ENCODE data around the gene GJD2.

Gene GJD2

GRCh38 chr15:34802371-34802770 lies 47.6 kb upstream of the GJD2 start:
- Histone ChIP-seq H3K4me2 (ENCODE audit: low read depth, low read length, poor library complexity, severe bottlenecking) (no peak overlapping the region), H3K4me1 (ENCODE audit: insufficient read depth, low read length, poor library complexity, severe bottlenecking) (no peaks in the 10 kb centered on the region), H2AFZ (ENCODE audit: low read length) (no peak overlapping the region), H4K20me1 (ENCODE audit: insufficient read depth, low read length, poor library complexity, severe bottlenecking) (no peaks in the 10 kb centered on the region), H3K9ac (ENCODE audit: low read depth, low read length, poor library complexity, severe bottlenecking) (no peak overlapping the region), H3K79me2 (ENCODE audit: insufficient read depth, low read length) (no peaks in the 10 kb centered on the region), H3F3A (ENCODE audit: low read depth) (no peaks in the 10 kb centered on the region), H3K9me3 (ENCODE audit: insufficient read depth, low read depth, low read length) (no peaks in the 10 kb centered on the region), H3K36me3 (ENCODE audit: insufficient read depth, low read length) (no peaks in the 10 kb centered on the region), H3K4me3 (ENCODE audit: low read length, poor library complexity, severe bottlenecking) (no peak overlapping the region), H3K27me3 (ENCODE audit: insufficient read depth, low read length, poor library complexity, severe bottlenecking) (no peaks in the 10 kb centered on the region), H3K9me2 (replicated peaks; ENCODE audit: low read depth, low read length) (no peaks in the 10 kb centered on the region)
- no peak for TF ChIP-seq EZH2phosphoT487 (IDR thresholded peaks at IDR 0.05; ENCODE audit: borderline replicate concordance)
- no peak for TF ChIP-seq CTCF (conservative IDR thresholded peaks at IDR 0.05; ENCODE audit: low read length)

- TF ChIP-seq EZH2phosphoT487 (IDR thresholded peaks at IDR 0.05; ENCODE audit: borderline replicate concordance) (no peak), CTCF (conservative IDR thresholded peaks at IDR 0.05; ENCODE audit: low read length) (no peak)
- no peaks in the 10 kb centered on the region for H3K36me3 ChIP-seq (ENCODE audit: insufficient read depth, low read length)
- H3K9me3 ChIP-seq (ENCODE audit: insufficient read depth, low read depth, low read length): no peaks in the 10 kb centered on the region
- no peaks in the 10 kb centered on the region for H3K27me3 ChIP-seq (ENCODE audit: insufficient read depth, low read length, poor library complexity, severe bottlenecking)
- H3K4me1 ChIP-seq (ENCODE audit: insufficient read depth, low read length, poor library complexity, severe bottlenecking): no peaks in the 10 kb centered on the region
- H3K9me2 ChIP-seq (replicated peaks; ENCODE audit: low read depth, low read length): no peaks in the 10 kb centered on the region
- H3K79me2 ChIP-seq (ENCODE audit: insufficient read depth, low read length): no peaks in the 10 kb centered on the region
- no peak overlapping the region for H3K9ac ChIP-seq (ENCODE audit: low read depth, low read length, poor library complexity, severe bottlenecking)
- no peak overlapping the region for H3K4me2 ChIP-seq (ENCODE audit: low read depth, low read length, poor library complexity, severe bottlenecking)
- H4K20me1 ChIP-seq (ENCODE audit: insufficient read depth, low read length, poor library complexity, severe bottlenecking): no peaks in the 10 kb centered on the region
- no peaks in the 10 kb centered on the region for H3F3A ChIP-seq (ENCODE audit: low read depth)
- no peak overlapping the region for H2AFZ ChIP-seq (ENCODE audit: low read length)
- no peak overlapping the region for H3K4me3 ChIP-seq (ENCODE audit: low read length, poor library complexity, severe bottlenecking)
Measured at GRCh38 chr15:34799149-34800101, 44.6 kb upstream of the GJD2 start.

DNA sequence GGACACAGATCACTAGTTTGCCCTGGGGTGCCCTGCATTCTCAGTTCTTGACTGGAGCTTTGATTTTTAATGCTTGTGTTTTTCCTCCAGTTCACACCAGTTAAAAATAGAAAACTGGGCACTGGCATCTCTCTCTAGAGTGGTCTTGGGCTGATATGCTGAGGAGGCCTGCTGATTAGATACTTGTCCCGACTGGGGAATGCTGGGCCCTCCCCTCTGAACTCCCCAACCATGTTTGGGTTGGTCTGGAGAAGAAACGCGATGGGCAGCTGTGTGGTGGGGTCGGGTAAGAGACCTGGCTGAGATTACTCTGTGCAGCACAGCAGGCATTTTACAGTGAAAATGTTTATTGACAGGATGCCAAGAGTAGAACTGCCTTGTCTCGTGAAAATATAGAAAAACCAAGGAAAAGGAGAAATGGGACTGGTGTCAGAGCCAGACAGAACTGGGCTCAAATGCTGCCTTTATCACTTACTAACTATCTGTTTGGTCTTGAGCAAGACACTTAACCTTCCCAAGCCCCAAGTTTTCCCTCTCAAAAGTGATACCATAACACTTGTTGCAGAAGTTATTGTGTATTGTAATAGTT lies 42.1 kb upstream of the GJD2 start:
- Histone ChIP-seq H3K9me2 (replicated peaks; ENCODE audit: low read depth, low read length) (no peaks in the 10 kb centered on the region), H2AFZ (ENCODE audit: low read length) (no peak overlapping the region), H3K36me3 (ENCODE audit: insufficient read depth, low read length) (no peaks in the 10 kb centered on the region), H3K4me1 (ENCODE audit: insufficient read depth, low read length, poor library complexity, severe bottlenecking) (no peaks in the 10 kb centered on the region), H3K4me3 (ENCODE audit: low read length, poor library complexity, severe bottlenecking) (no peak overlapping the region), H3K4me2 (ENCODE audit: low read depth, low read length, poor library complexity, severe bottlenecking) (no peak overlapping the region), H4K20me1 (ENCODE audit: insufficient read depth, low read length, poor library complexity, severe bottlenecking) (no peaks in the 10 kb centered on the region), H3K9ac (ENCODE audit: low read depth, low read length, poor library complexity, severe bottlenecking) (no peak overlapping the region), H3K79me2 (ENCODE audit: insufficient read depth, low read length) (no peaks in the 10 kb centered on the region), H3K27me3 (ENCODE audit: insufficient read depth, low read length, poor library complexity, severe bottlenecking) (no peaks in the 10 kb centered on the region), H3K9me3 (ENCODE audit: insufficient read depth, low read depth, low read length) (no peaks in the 10 kb centered on the region), H3F3A (ENCODE audit: low read depth) (no peaks in the 10 kb centered on the region)
- TF ChIP-seq CTCF (conservative IDR thresholded peaks at IDR 0.05; ENCODE audit: low read length) (no peak), EZH2phosphoT487 (IDR thresholded peaks at IDR 0.05; ENCODE audit: borderline replicate concordance) (no peak)

Measured in Loucy (cell line).